OCI-LY7 (cell line): Measurements from ENCODE around the gene FCSK. TPM values are rescaled to one million over a fixed set of nuclear protein-coding genes. Genes with fewer than 3 reads are reported as not detected.
A peak's percentile ranks its signal among the peaks of the same experiment; 100 is the strongest.

Experiments
- BruUV-seq: library from RNA; stranded (reverse); fragments of 400-500 nt; replicated peaks from 2 replicates; lab custom pipeline; 2021; lab: Mats Ljungman, UMichigan
- CTCF ChIA-PET: fragments of 300-600 bp; sonication (Branson Sonifier 250); formaldehyde crosslinking; loops from one replicate; lab custom pipeline; 2022; ENCODE audit warnings: antibody characterized with exemption; ENCODE audit not compliant: unreplicated experiment; lab: Charles Lee
- POLR2A ChIA-PET: fragments of 300-600 bp; sonication (Branson Sonifier 250); formaldehyde crosslinking; loops from one replicate; lab custom pipeline; 2022; ENCODE audit warnings: antibody characterized with exemption; lab: Charles Lee
- DNase-seq: peaks from one replicate; pipeline ENCODE4 v3.0.0-alpha.2; 2015; ENCODE audit warnings: low spot score
- H2AFZ ChIP-seq: fragments of 200-600 bp; sonication (generic), shearing (Covaris generic); 2 replicates; pipeline ENCODE4 v1.6.1; 2014; ENCODE audit warnings: mild to moderate bottlenecking, antibody characterized with exemption, low read length, moderate library complexity
- H3K27ac ChIP-seq: fragments of 200-600 bp; sonication (generic); 2 replicates; pipeline ENCODE4 v1.5.1; 2014; ENCODE audit warnings: mixed run types, low read depth, mild to moderate bottlenecking, moderate library complexity, low read length, inconsistent platforms; ENCODE audit not compliant: poor library complexity, severe bottlenecking
- H3K36me3 ChIP-seq: fragments of 200-600 bp; sonication (generic); 2 replicates; pipeline ENCODE4 v1.6.1; 2014; ENCODE audit warnings: mild to moderate bottlenecking, antibody characterized with exemption, low read length, moderate library complexity, mixed read lengths; ENCODE audit not compliant: insufficient read depth
- H3K4me1 ChIP-seq: fragments of 200-600 bp; sonication (generic); 2 replicates; pipeline ENCODE4 v1.5.1; 2014; ENCODE audit warnings: mild to moderate bottlenecking, low read length; ENCODE audit not compliant: insufficient read depth, poor library complexity, severe bottlenecking
- H3K4me2 ChIP-seq: fragments of 200-600 bp; sonication (generic); 2 replicates; pipeline ENCODE4 v1.6.1; 2014; ENCODE audit warnings: mild to moderate bottlenecking, low read length
- H3K4me3 ChIP-seq: fragments of 200-600 bp; sonication (generic); 2 replicates; pipeline ENCODE4 v1.5.1; 2014; ENCODE audit warnings: mild to moderate bottlenecking, low read depth, low read length; ENCODE audit not compliant: poor library complexity, severe bottlenecking
- H3K79me2 ChIP-seq: fragments of 200-600 bp; sonication (generic); 2 replicates; pipeline ENCODE4 v1.6.1; 2016; ENCODE audit warnings: low read depth, mild to moderate bottlenecking, low read length, moderate library complexity, mixed read lengths; ENCODE audit not compliant: insufficient read depth
- H3K9me2 ChIP-seq: fragments of 200-600 bp; sonication (generic); 2 replicates; pipeline ENCODE4 v1.6.1; 2016; ENCODE audit warnings: mild to moderate bottlenecking, low read length, mixed read lengths; ENCODE audit not compliant: insufficient read depth
- H3K9me3 ChIP-seq: fragments of 200-600 bp; sonication (generic); 2 replicates; pipeline ENCODE4 v1.6.1; 2014; ENCODE audit warnings: mild to moderate bottlenecking, mixed run types, low read length, mixed read lengths
- H4K20me1 ChIP-seq: fragments of 200-600 bp; sonication (generic); 2 replicates; pipeline ENCODE4 v1.6.1; 2014; ENCODE audit warnings: mild to moderate bottlenecking, antibody characterized with exemption, low read length, moderate library complexity, mixed read lengths; ENCODE audit not compliant: insufficient read depth
- CTCF ChIP-seq: fragments of 200-600 bp; sonication (generic); conservative IDR thresholded peaks from 2 replicates; pipeline ENCODE4 v1.5.1; 2014; ENCODE audit warnings: mild to moderate bottlenecking, antibody characterized with exemption, low read length, moderate library complexity, mixed read lengths
- EZH2phosphoT487 ChIP-seq: fragments of 200-600 bp; sonication (generic); IDR thresholded peaks from 2 replicates; pipeline ENCODE4 v1.6.1; 2018; ENCODE audit warnings: low read depth, borderline replicate concordance, mild to moderate bottlenecking, mixed run types, antibody characterized with exemption, low read length, moderate library complexity, mixed read lengths
- intact Hi-C: fragments of 100-400 bp; cut with micrococcal nuclease; formaldehyde crosslinking; loops from one replicate; pipeline ENCODE4 v1.10.0; 2022; ENCODE audit not compliant: unreplicated experiment
- total RNA-seq, 2 experiments: library from RNA; depleted of rRNA in 1 of 2; stranded (reverse); fragments of >200 nt in 1 of 2; shearing (Covaris generic) in 1 of 2; gene quantifications; 2 replicates each; pipeline ENCODE4 v1.2.3, GENCODE V29; 2014 to 2022

Gene FCSK
- total RNA-seq, 2 experiments from 2014 or later, result 6.8 to 14.3 TPM

- Histone ChIP-seq H3K4me3 (no peak overlapping the region), H3K9me2 (no peaks in the 10 kb centered on the region), H3K36me3 (peaks cover 62% of the 10 kb centered on the region), H3K79me2 (no peaks in the 10 kb centered on the region), H2AFZ (no peak overlapping the region), H3K27ac (peak overlapping the region; percentile 66), H3K4me2 (no peak overlapping the region), H4K20me1 (no peaks in the 10 kb centered on the region), H3K9me3 (no peaks in the 10 kb centered on the region), H3K4me1 (peaks cover 16% of the 10 kb centered on the region)
- TF ChIP-seq CTCF (no peak), EZH2phosphoT487 (no peak)
- intact Hi-C loops, result no loop called here
- ChIA-PET CTCF (no interaction called here), POLR2A (no interaction called here)
- no peak for DNase-seq
- no TSS peak for BruUV-seq
Measured at GRCh38 chr16:70482624-70483023, 28.2 kb downstream of the FCSK start.

GRCh38 chr16:70483426-70483825 lies 29.0 kb downstream of the FCSK start:
- peak overlapping the region; percentile 66 for H3K27ac ChIP-seq
- peaks cover 60% of the 10 kb centered on the region for H3K36me3 ChIP-seq
- ChIA-PET POLR2A (interaction anchor here (0.6 to 1.6 kb wide), 4 partner anchors 20 to 137 kb away, joined by 3 to 4 read pairs (median 4); partner anchors contain the start of gene DDX19A), CTCF (interaction anchor here (1.2 kb wide), 1 partner anchor 103 kb away, joined by 4 read pairs; no protein-coding TSS in a partner anchor)
- peak overlapping the region; percentile 27; the same call in 1 of the 2 replicates for H3K4me2 ChIP-seq
- no peaks in the 10 kb centered on the region for H3K9me2 ChIP-seq
- DNase-seq, result peak; percentile 88
- peaks cover 16% of the 10 kb centered on the region for H3K4me1 ChIP-seq
- H2AFZ ChIP-seq, result no peak overlapping the region
- no peaks in the 10 kb centered on the region for H3K9me3 ChIP-seq
- intact Hi-C loops, result no loop called here
- no peak for TF ChIP-seq CTCF
- no peak for TF ChIP-seq EZH2phosphoT487
- no peaks in the 10 kb centered on the region for H3K79me2 ChIP-seq
- no peaks in the 10 kb centered on the region for H4K20me1 ChIP-seq
- no TSS peak for BruUV-seq
- no peak overlapping the region for H3K4me3 ChIP-seq

DNA sequence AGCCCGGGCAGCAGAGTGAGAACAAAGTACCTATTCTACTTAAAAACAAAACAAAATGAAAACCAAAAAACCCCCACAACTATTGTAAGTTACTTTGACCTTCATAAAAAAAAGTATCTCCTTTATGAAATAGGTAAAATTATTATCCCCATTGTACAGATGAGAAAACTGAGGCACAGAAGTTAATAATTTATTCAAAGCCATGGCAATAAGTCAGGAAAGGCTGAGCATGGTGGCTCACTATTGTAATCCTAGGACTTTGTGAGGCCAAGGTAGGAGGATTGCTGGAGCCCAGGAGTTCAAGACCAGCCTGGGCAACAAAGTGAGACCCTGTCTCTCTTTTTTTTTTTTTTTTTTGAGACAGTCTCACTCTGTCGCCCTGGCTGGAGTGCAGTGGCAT lies 30.5 kb downstream of the FCSK start:
- H4K20me1 ChIP-seq, result no peaks in the 10 kb centered on the region
- no TSS peak for BruUV-seq
- no peak overlapping the region for H3K4me3 ChIP-seq
- CTCF ChIA-PET, result no interaction called here
- POLR2A ChIA-PET, result interaction anchor here (0.5 to 1.6 kb wide), 4 partner anchors 8 to 452 kb away, joined by 4 read pairs; partner anchors contain the start of gene DDX19A
- peaks cover 16% of the 10 kb centered on the region for H3K4me1 ChIP-seq
- TF ChIP-seq EZH2phosphoT487, result no peak
- TF ChIP-seq CTCF, result no peak
- no peak overlapping the region for H3K4me2 ChIP-seq
- H3K27ac ChIP-seq, result no peak overlapping the region
- no peak overlapping the region for H2AFZ ChIP-seq
- no peaks in the 10 kb centered on the region for H3K9me3 ChIP-seq
- DNase-seq, result no peak
- H3K9me2 ChIP-seq, result no peaks in the 10 kb centered on the region
- peaks cover 58% of the 10 kb centered on the region for H3K36me3 ChIP-seq
- intact Hi-C loops, result no loop called here
- H3K79me2 ChIP-seq, result no peaks in the 10 kb centered on the region
